Activated naive CD4-positive, alpha-beta T cell treated with anti-CD3 and anti-CD28 coated beads for 36 hours (primary cell): ENCODE measurements around the gene DPP10. TPM values are rescaled to one million over a fixed set of nuclear protein-coding genes. Genes with fewer than 3 reads are reported as not detected.

Source experiments
- CTCF ChIA-PET: fragments of 350-600 bp; sonication (Branson Sonifier 250); formaldehyde crosslinking; loops from one replicate; lab custom pipeline; 2021; ENCODE audit warnings: antibody characterized with exemption; lab: Charles Lee
- DNase-seq: peaks from one replicate; pipeline ENCODE4 v3.0.0-alpha.2; 2020
- H3K27ac Mint-ChIP-seq: one replicate; pipeline ENCODE4 v1.8.0; 2021; ENCODE audit warnings: mild to moderate bottlenecking, mixed read lengths
- H3K27me3 Mint-ChIP-seq: one replicate; pipeline ENCODE4 v1.8.0; 2021; ENCODE audit warnings: low read depth, mixed read lengths
- H3K36me3 Mint-ChIP-seq: one replicate; pipeline ENCODE4 v1.8.0; 2021; ENCODE audit warnings: low read depth, mixed read lengths
- H3K4me1 Mint-ChIP-seq: one replicate; pipeline ENCODE4 v1.8.0; 2021; ENCODE audit warnings: low read depth, mixed read lengths
- H3K4me3 Mint-ChIP-seq: one replicate; pipeline ENCODE4 v1.8.0; 2021; ENCODE audit warnings: mild to moderate bottlenecking, moderate library complexity, mixed read lengths
- H3K9me3 Mint-ChIP-seq: one replicate; pipeline ENCODE4 v1.8.0; 2021; ENCODE audit warnings: mixed read lengths
- intact Hi-C: fragments of 100-400 bp; cut with micrococcal nuclease; formaldehyde crosslinking; loops from one replicate; pipeline ENCODE4 v1.15.1; 2023
- total RNA-seq, 2 experiments: library from RNA; stranded (reverse); gene quantifications; one replicate each; pipeline ENCODE4 v1.2.3, GENCODE V29; 2021

DPP10 gene
- total RNA-seq, 2 experiments from 2014 or later: not detected

GRCh38 chr2:114800371-114800770 is 357.9 kb downstream of the DPP10 start:
- no peak for DNase-seq
- no peaks in the 10 kb centered on the region for H3K36me3 Mint-ChIP-seq
- intact Hi-C loops: no loop called here
- H3K9me3 Mint-ChIP-seq: no peaks in the 10 kb centered on the region
- CTCF ChIA-PET: no interaction called here
- no peaks in the 10 kb centered on the region for H3K4me1 Mint-ChIP-seq
- H3K27ac Mint-ChIP-seq: no peak overlapping the region
- no peak overlapping the region for H3K4me3 Mint-ChIP-seq
- H3K27me3 Mint-ChIP-seq: peaks cover 2% of the 10 kb centered on the region

GRCh38 chr2:114805195-114805594 is 362.8 kb downstream of the DPP10 start:
- no peak overlapping the region for H3K27ac Mint-ChIP-seq
- H3K9me3 Mint-ChIP-seq: no peaks in the 10 kb centered on the region
- no peaks in the 10 kb centered on the region for H3K27me3 Mint-ChIP-seq
- no peaks in the 10 kb centered on the region for H3K36me3 Mint-ChIP-seq
- intact Hi-C loops: no loop called here
- DNase-seq: no peak
- CTCF ChIA-PET: no interaction called here
- no peak overlapping the region for H3K4me3 Mint-ChIP-seq
- H3K4me1 Mint-ChIP-seq: no peaks in the 10 kb centered on the region

GRCh38 chr2:114810092-114810491 is 367.7 kb downstream of the DPP10 start:
- Mint-ChIP-seq H3K9me3 (no peaks in the 10 kb centered on the region), H3K27ac (no peak overlapping the region), H3K27me3 (peaks cover 2% of the 10 kb centered on the region), H3K4me1 (no peaks in the 10 kb centered on the region), H3K4me3 (no peak overlapping the region), H3K36me3 (no peaks in the 10 kb centered on the region)
- intact Hi-C loops: no loop called here
- CTCF ChIA-PET: no interaction called here
- DNase-seq: no peak

GRCh38 chr2:114812261-114812660 is 369.8 kb downstream of the DPP10 start:
- Mint-ChIP-seq H3K9me3 (no peaks in the 10 kb centered on the region), H3K27me3 (peaks cover 2% of the 10 kb centered on the region), H3K36me3 (no peaks in the 10 kb centered on the region), H3K27ac (no peak overlapping the region), H3K4me1 (no peaks in the 10 kb centered on the region), H3K4me3 (no peak overlapping the region)
- intact Hi-C loops: no loop called here
- CTCF ChIA-PET: interaction anchor here (0.5 to 0.7 kb wide), 2 partner anchors 44 to 756 kb away, joined by 3 to 4 read pairs; no protein-coding TSS in a partner anchor
- no peak for DNase-seq

- Mint-ChIP-seq H3K27ac (no peak overlapping the region), H3K4me3 (no peak overlapping the region), H3K27me3 (peaks cover 2% of the 10 kb centered on the region), H3K9me3 (no peaks in the 10 kb centered on the region), H3K36me3 (no peaks in the 10 kb centered on the region), H3K4me1 (no peaks in the 10 kb centered on the region)
- intact Hi-C loops: no loop called here
- CTCF ChIA-PET: interaction anchor here (0.6 kb wide), 1 partner anchor 1188 kb away, joined by 4 read pairs; no protein-coding TSS in a partner anchor
- no peak for DNase-seq
Measured at GRCh38 chr2:114814355-114814754, 371.9 kb downstream of the DPP10 start.

- Mint-ChIP-seq H3K36me3 (no peaks in the 10 kb centered on the region), H3K9me3 (no peaks in the 10 kb centered on the region), H3K27ac (no peak overlapping the region), H3K4me3 (no peak overlapping the region), H3K4me1 (no peaks in the 10 kb centered on the region), H3K27me3 (no peaks in the 10 kb centered on the region)
- CTCF ChIA-PET: no interaction called here
- no peak for DNase-seq
- intact Hi-C loops: no loop called here
Measured at GRCh38 chr2:114821055-114821454, 378.6 kb downstream of the DPP10 start.

GRCh38 chr2:114843963-114844362 is 401.5 kb downstream of the DPP10 start:
- Mint-ChIP-seq H3K36me3 (no peaks in the 10 kb centered on the region), H3K27me3 (no peaks in the 10 kb centered on the region), H3K27ac (no peak overlapping the region), H3K9me3 (no peaks in the 10 kb centered on the region), H3K4me1 (no peaks in the 10 kb centered on the region), H3K4me3 (no peak overlapping the region)
- intact Hi-C loops: no loop called here
- no peak for DNase-seq
- CTCF ChIA-PET: no interaction called here

GRCh38 chr2:114857196-114857595 is 414.8 kb downstream of the DPP10 start:
- Mint-ChIP-seq H3K36me3 (no peaks in the 10 kb centered on the region), H3K27ac (no peak overlapping the region), H3K4me3 (no peak overlapping the region), H3K27me3 (no peaks in the 10 kb centered on the region), H3K9me3 (no peaks in the 10 kb centered on the region), H3K4me1 (no peaks in the 10 kb centered on the region)
- CTCF ChIA-PET: no interaction called here
- DNase-seq: no peak
- intact Hi-C loops: no loop called here

- H3K9me3 Mint-ChIP-seq: no peaks in the 10 kb centered on the region
Measured at GRCh38 chr2:114859726-114860510, 417.5 kb downstream of the DPP10 start.

GRCh38 chr2:114862243-114862642 is 419.8 kb downstream of the DPP10 start:
- Mint-ChIP-seq H3K4me3 (no peak overlapping the region), H3K27ac (no peak overlapping the region), H3K36me3 (no peaks in the 10 kb centered on the region), H3K9me3 (no peaks in the 10 kb centered on the region), H3K4me1 (no peaks in the 10 kb centered on the region), H3K27me3 (no peaks in the 10 kb centered on the region)
- no peak for DNase-seq
- intact Hi-C loops: no loop called here
- CTCF ChIA-PET: no interaction called here

More at GRCh38 chr2:114859726-114860510, 417.5 kb downstream of the DPP10 start:
- Mint-ChIP-seq H3K4me1 (no peaks in the 10 kb centered on the region), H3K36me3 (no peaks in the 10 kb centered on the region), H3K27ac (no peak overlapping the region), H3K27me3 (no peaks in the 10 kb centered on the region), H3K4me3 (no peak overlapping the region)
- no peak for DNase-seq
- CTCF ChIA-PET: no interaction called here
- intact Hi-C loops: no loop called here

GRCh38 chr2:114864901-114865300 is 422.5 kb downstream of the DPP10 start:
- Mint-ChIP-seq H3K4me1 (no peaks in the 10 kb centered on the region), H3K27me3 (no peaks in the 10 kb centered on the region), H3K4me3 (no peak overlapping the region), H3K27ac (no peak overlapping the region), H3K36me3 (no peaks in the 10 kb centered on the region), H3K9me3 (no peaks in the 10 kb centered on the region)
- CTCF ChIA-PET: no interaction called here
- intact Hi-C loops: no loop called here
- no peak for DNase-seq

GRCh38 chr2:114880046-114880445 is 437.6 kb downstream of the DPP10 start:
- Mint-ChIP-seq H3K4me3 (no peak overlapping the region), H3K4me1 (no peaks in the 10 kb centered on the region), H3K9me3 (peaks cover 5% of the 10 kb centered on the region), H3K27me3 (no peaks in the 10 kb centered on the region), H3K36me3 (no peaks in the 10 kb centered on the region), H3K27ac (no peak overlapping the region)
- no peak for DNase-seq
- intact Hi-C loops: no loop called here
- CTCF ChIA-PET: no interaction called here

GRCh38 chr2:114919985-114920384 is 477.5 kb downstream of the DPP10 start:
- CTCF ChIA-PET: no interaction called here

More at GRCh38 chr2:114919985-114920384, 477.5 kb downstream of the DPP10 start:
- Mint-ChIP-seq H3K4me3 (no peak overlapping the region), H3K27ac (no peak overlapping the region), H3K36me3 (no peaks in the 10 kb centered on the region), H3K4me1 (no peaks in the 10 kb centered on the region), H3K27me3 (no peaks in the 10 kb centered on the region), H3K9me3 (peaks cover 5% of the 10 kb centered on the region)
- DNase-seq: no peak
- intact Hi-C loops: no loop called here
